HEK293 (cell line): ENCODE results near the gene MBD4.

ENCODE experiments used
- CTCF ChIA-PET: fragments of 350-600 bp; formaldehyde crosslinking; extraction: SDS; loops from one replicate; lab custom pipeline; 2021; ENCODE audit warnings: antibody characterized with exemption; lab: Yijun Ruan, JAX
- POLR2A ChIA-PET: fragments of 300-600 bp; formaldehyde crosslinking; extraction: SDS; loops from one replicate; lab custom pipeline; 2020; ENCODE audit warnings: antibody characterized with exemption, inconsistent platforms; lab: Yijun Ruan, JAX
- H3K27ac ChIP-seq: fragments of 200-500 bp; sonication (Bioruptor generic); 2 replicates; pipeline ENCODE4 v1.5.1; 2014; ENCODE audit warnings: low read depth, low read length, control low read depth, inconsistent platforms; ENCODE audit errors: extremely low read depth
- H3K36me3 ChIP-seq, 2 experiments: fragments of 200-500 bp in 1 of 2; sonication (Bioruptor generic) in 1 of 2; 1 replicate in 1 of 2; 2 replicates in 1 of 2; pipeline ENCODE4 v1.5.1; 2014 to 2017; ENCODE audit warnings: inconsistent platforms in 2 of 2, low read length in 2 of 2; ENCODE audit not compliant: control insufficient read depth in 2 of 2, insufficient read depth in 1 of 2
- H3K4me1 ChIP-seq: fragments of 200-500 bp; sonication (Bioruptor generic); 2 replicates; pipeline ENCODE4 v1.5.1; 2014; ENCODE audit warnings: mild to moderate bottlenecking, low read length, inconsistent platforms; ENCODE audit not compliant: control insufficient read depth, insufficient read depth
- H3K4me3 ChIP-seq: 2 replicates; pipeline ENCODE4 v1.5.1; 2011; ENCODE audit warnings: low read depth, mild to moderate bottlenecking, control low read depth, low read length, moderate library complexity
- H3K9me3 ChIP-seq: fragments of 200-500 bp; sonication (Bioruptor generic); 2 replicates; pipeline ENCODE4 v1.5.1; 2014; ENCODE audit warnings: low read depth, low read length, inconsistent platforms; ENCODE audit not compliant: control insufficient read depth, insufficient read depth
- GLIS1 ChIP-seq: fragments of 450-650 bp; formaldehyde crosslinking; IDR thresholded peaks from 2 replicates; pipeline ENCODE4 v1.5.1; 2016; ENCODE audit warnings: missing biosample characterization, missing genetic modification characterization
- KLF1 ChIP-seq: fragments of 450-650 bp; formaldehyde crosslinking; IDR thresholded peaks from 2 replicates; pipeline ENCODE4 v1.5.1; 2016; ENCODE audit warnings: missing biosample characterization, missing genetic modification characterization
- ZBTB48 ChIP-seq: fragments of 450-650 bp; formaldehyde crosslinking; IDR thresholded peaks from 2 replicates; pipeline ENCODE4 v1.5.1; 2016; ENCODE audit warnings: missing biosample characterization, missing genetic modification characterization
- ZBTB7A ChIP-seq: fragments of 450-650 bp; formaldehyde crosslinking; IDR thresholded peaks from 2 replicates; pipeline ENCODE4 v1.5.1; 2016; ENCODE audit warnings: low read depth, missing biosample characterization, missing genetic modification characterization
- ZNF10 ChIP-seq: fragments of 450-650 bp; formaldehyde crosslinking; IDR thresholded peaks from 2 replicates; pipeline ENCODE4 v1.5.1; 2017; ENCODE audit warnings: missing biosample characterization, missing genetic modification characterization
- ZNF112 ChIP-seq: fragments of 450-650 bp; formaldehyde crosslinking; IDR thresholded peaks from 2 replicates; pipeline ENCODE4 v1.5.0; 2017; ENCODE audit warnings: missing biosample characterization, missing genetic modification characterization
- ZNF138 ChIP-seq: fragments of 450-650 bp; formaldehyde crosslinking; IDR thresholded peaks from 2 replicates; pipeline ENCODE4 v1.5.1; 2016; ENCODE audit warnings: missing biosample characterization, missing genetic modification characterization, borderline replicate concordance
- ZNF184 ChIP-seq: fragments of 450-650 bp; IDR thresholded peaks from 2 replicates; pipeline ENCODE4 v1.5.1; 2018; ENCODE audit warnings: missing biosample characterization, mild to moderate bottlenecking, missing genetic modification characterization
- ZNF223 ChIP-seq: fragments of 450-650 bp; formaldehyde crosslinking; IDR thresholded peaks from 2 replicates; pipeline ENCODE4 v1.5.1; 2016; ENCODE audit warnings: missing biosample characterization, missing genetic modification characterization
- ZNF311 ChIP-seq: fragments of 450-650 bp; formaldehyde crosslinking; IDR thresholded peaks from 2 replicates; pipeline ENCODE4 v1.5.1; 2017; ENCODE audit warnings: missing biosample characterization, missing genetic modification characterization, borderline replicate concordance
- ZNF341 ChIP-seq: fragments of 450-650 bp; formaldehyde crosslinking; IDR thresholded peaks from 2 replicates; pipeline ENCODE4; 2016; ENCODE audit warnings: low read depth, missing biosample characterization, missing genetic modification characterization
- ZNF558 ChIP-seq: fragments of 450-650 bp; formaldehyde crosslinking; IDR thresholded peaks from 2 replicates; pipeline ENCODE4 v1.5.1; 2016; ENCODE audit warnings: missing biosample characterization, missing genetic modification characterization
- TF ChIP-seq, protein P1 (sequence below): fragments of 450-650 bp; formaldehyde crosslinking; IDR thresholded peaks from 2 replicates; pipeline ENCODE4 v1.5.0; 2017; ENCODE audit warnings: missing biosample characterization, missing genetic modification characterization, borderline replicate concordance
- TF ChIP-seq, protein P2 (sequence below): fragments of 450-650 bp; formaldehyde crosslinking; IDR thresholded peaks from 2 replicates; pipeline ENCODE4 v1.5.1; 2016; ENCODE audit warnings: missing biosample characterization, missing genetic modification characterization
- TF ChIP-seq, protein P3 (sequence below): fragments of 450-650 bp; formaldehyde crosslinking; IDR thresholded peaks from 2 replicates; pipeline ENCODE4 v1.5.1; 2016; ENCODE audit warnings: missing biosample characterization, missing genetic modification characterization

The MBD4 gene

DNA sequence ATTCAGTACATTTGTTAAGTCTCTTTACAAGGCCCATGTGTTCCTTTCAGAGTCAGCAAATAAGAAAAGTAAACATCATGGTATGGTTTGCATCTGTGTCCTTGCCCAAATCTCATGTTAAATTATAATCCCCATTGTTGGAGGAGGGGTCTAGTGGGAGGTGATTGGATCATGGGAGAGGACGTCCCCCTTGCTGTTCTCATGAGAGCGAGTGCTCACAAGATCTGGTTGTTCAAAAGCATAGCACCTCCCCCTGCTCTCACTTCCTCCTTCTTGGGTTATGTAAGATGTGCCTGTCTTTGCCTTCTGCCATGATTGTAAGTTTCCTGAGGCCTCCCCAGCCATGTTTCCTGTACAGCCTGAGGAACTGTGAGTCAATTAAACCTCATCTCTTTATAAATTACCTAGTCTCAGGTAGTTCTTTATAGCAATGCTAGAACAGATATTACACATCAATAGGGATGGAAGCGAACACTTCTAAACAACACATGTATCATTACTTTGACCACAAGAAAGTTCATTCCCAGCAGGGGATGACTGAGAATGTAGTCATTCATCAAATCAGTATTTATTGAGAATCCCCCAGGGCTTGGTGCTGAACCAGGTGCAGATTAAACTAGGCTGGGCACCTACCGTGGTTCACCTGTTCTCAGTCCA is 15.4 kb downstream of the MBD4 start:
- H3K4me3 ChIP-seq: no peak overlapping the region
- H3K9me3 ChIP-seq: no peaks in the 10 kb centered on the region
- H3K27ac ChIP-seq: no peak overlapping the region
- peaks cover 0 to 12% of the 10 kb centered on the region in 2 experiments; a peak in 1 of 3 replicates for H3K36me3 ChIP-seq
- ChIA-PET CTCF (no interaction called here), POLR2A (no interaction called here)
- TF ChIP-seq, protein P1, sequence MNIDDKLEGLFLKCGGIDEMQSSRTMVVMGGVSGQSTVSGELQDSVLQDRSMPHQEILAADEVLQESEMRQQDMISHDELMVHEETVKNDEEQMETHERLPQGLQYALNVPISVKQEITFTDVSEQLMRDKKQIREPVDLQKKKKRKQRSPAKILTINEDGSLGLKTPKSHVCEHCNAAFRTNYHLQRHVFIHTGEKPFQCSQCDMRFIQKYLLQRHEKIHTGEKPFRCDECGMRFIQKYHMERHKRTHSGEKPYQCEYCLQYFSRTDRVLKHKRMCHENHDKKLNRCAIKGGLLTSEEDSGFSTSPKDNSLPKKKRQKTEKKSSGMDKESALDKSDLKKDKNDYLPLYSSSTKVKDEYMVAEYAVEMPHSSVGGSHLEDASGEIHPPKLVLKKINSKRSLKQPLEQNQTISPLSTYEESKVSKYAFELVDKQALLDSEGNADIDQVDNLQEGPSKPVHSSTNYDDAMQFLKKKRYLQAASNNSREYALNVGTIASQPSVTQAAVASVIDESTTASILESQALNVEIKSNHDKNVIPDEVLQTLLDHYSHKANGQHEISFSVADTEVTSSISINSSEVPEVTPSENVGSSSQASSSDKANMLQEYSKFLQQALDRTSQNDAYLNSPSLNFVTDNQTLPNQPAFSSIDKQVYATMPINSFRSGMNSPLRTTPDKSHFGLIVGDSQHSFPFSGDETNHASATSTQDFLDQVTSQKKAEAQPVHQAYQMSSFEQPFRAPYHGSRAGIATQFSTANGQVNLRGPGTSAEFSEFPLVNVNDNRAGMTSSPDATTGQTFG: no peak
- TF ChIP-seq ZNF341: peak; percentile 69
- TF ChIP-seq, protein P2, sequence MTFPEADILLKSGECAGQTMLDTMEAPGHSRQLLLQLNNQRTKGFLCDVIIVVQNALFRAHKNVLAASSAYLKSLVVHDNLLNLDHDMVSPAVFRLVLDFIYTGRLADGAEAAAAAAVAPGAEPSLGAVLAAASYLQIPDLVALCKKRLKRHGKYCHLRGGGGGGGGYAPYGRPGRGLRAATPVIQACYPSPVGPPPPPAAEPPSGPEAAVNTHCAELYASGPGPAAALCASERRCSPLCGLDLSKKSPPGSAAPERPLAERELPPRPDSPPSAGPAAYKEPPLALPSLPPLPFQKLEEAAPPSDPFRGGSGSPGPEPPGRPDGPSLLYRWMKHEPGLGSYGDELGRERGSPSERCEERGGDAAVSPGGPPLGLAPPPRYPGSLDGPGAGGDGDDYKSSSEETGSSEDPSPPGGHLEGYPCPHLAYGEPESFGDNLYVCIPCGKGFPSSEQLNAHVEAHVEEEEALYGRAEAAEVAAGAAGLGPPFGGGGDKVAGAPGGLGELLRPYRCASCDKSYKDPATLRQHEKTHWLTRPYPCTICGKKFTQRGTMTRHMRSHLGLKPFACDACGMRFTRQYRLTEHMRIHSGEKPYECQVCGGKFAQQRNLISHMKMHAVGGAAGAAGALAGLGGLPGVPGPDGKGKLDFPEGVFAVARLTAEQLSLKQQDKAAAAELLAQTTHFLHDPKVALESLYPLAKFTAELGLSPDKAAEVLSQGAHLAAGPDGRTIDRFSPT: no peak
- TF ChIP-seq GLIS1 (tag by site-specific recombination): peak; percentile 23; the same call in 1 of the 2 replicates
- H3K4me1 ChIP-seq: no peaks in the 10 kb centered on the region

DNA sequence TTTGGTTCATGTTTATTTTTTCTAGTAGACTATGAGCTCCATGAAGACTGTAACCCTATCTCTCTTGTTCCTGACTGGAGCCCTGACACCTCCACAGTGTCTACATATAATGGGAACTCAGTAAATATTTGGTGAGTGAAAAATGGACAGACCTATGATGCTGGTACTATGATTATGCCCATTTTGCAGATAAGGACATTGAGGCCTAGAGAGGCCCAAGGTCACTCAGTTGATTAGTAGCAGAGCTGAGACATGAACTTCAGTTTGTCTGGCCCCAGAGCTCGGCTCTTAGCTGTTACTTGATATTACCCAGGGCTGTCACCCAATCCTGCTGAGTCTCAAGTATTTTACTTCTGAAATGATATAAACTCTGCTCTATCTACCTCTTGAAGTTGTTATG is 16.9 kb downstream of the MBD4 start:
- CTCF ChIA-PET: no interaction called here
- POLR2A ChIA-PET: interaction anchor here (0.6 kb wide), 1 partner anchor 90 kb away, joined by 3 read pairs; no protein-coding TSS in a partner anchor
- Histone ChIP-seq H3K9me3 (no peaks in the 10 kb centered on the region), H3K27ac (no peak overlapping the region), H3K4me1 (no peaks in the 10 kb centered on the region), H3K4me3 (no peak overlapping the region), H3K36me3 (no peaks in the 10 kb centered on the region)
- TF ChIP-seq ZBTB7A (tag by site-specific recombination) (no peak), ZNF223 (tag by site-specific recombination) (no peak), ZNF311 (tag by site-specific recombination) (no peak), ZNF184 (tag by site-specific recombination) (no peak), ZNF10 (tag by site-specific recombination) (no peak), ZNF558 (tag by site-specific recombination) (no peak), ZBTB48 (no peak), ZNF112 (tag by site-specific recombination) (no peak), KLF1 (no peak), ZNF138 (tag by site-specific recombination) (no peak)
- TF ChIP-seq, protein P3, sequence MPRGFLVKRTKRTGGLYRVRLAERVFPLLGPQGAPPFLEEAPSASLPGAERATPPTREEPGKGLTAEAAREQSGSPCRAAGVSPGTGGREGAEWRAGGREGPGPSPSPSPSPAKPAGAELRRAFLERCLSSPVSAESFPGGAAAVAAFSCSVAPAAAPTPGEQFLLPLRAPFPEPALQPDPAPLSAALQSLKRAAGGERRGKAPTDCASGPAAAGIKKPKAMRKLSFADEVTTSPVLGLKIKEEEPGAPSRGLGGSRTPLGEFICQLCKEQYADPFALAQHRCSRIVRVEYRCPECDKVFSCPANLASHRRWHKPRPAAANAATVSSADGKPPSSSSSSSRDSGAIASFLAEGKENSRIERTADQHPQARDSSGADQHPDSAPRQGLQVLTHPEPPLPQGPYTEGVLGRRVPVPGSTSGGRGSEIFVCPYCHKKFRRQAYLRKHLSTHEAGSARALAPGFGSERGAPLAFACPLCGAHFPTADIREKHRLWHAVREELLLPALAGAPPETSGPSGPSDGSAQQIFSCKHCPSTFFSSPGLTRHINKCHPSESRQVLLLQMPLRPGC (tag by site-specific recombination): no peak
